ENCODE results near the gene FAM219B. TPM values are rescaled to one million over a fixed set of nuclear protein-coding genes. Genes with fewer than 3 reads are reported as not detected.

Gene FAM219B
- total and polyA plus RNA-seq, 2 of the 8 experiments (the other 6 are each of a cell fraction or from before 2014, with no cell fraction given), result 57.1 to 66.6 TPM

DNA sequence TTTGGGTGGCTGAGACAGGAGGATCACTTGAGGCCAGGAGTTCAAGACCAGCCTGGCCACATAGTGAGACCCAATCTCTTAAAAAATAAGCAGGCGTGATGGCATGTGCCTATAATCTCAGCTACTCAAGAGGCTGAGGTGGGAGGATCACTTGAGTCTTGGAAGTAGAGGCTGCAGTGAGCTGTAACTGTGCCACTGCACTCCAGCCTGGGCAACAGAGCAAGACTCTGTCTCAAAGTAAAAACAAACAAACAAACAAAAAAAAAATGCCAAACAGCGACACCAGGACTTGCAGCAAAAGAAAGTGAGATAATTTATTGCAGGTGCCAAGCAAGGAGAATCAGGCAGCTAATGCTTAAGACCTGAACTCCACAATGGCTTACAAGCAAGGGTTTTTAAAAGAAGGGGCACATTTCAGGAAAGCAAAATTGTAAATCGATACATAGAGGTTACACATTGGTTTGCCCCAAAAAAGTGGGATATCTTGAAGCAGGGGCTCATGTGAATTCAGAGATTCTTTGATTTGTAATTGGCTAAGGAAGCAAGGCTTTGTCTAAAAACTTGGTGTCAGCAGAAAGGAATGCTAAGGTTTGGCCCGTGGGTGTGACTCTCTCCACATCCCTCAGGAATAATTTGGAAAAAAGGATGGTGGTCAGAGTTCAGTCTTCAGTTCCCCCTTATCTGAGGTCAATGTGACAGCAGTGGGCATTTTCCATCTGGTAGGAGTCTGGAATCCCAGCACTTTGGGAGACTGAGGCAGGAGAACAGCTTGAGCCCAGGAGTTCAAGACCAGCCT is 22.0 kb downstream of the FAM219B start:
- no peak overlapping the region for H3K9ac ChIP-seq (replicated peaks in 1 of 4; ENCODE audit: extremely low read depth in 1 of 4, low read depth in 3 of 4, low read length in 3 of 4)
- H4K91ac ChIP-seq (replicated peaks; ENCODE audit: insufficient read length, low read length), result no peak overlapping the region
- H3K9me3 ChIP-seq (ENCODE audit: insufficient read depth in 2 of 2, low read depth in 1 of 2, low read length in 1 of 2), result no peaks in the 10 kb centered on the region
- H3K4me1 ChIP-seq (replicated peaks in 1 of 4; ENCODE audit: control insufficient read depth in 3 of 4, insufficient read depth in 4 of 4, low read length in 3 of 4), result peaks cover 0 to 8% (median 3%) of the 10 kb centered on the region in 4 experiments; a peak in 5 of 7 replicates
- no peak overlapping the region for H3K23ac ChIP-seq (ENCODE audit: insufficient read length)
- no peak overlapping the region for H3K4me3 ChIP-seq (ENCODE audit: extremely low read depth in 1 of 4, insufficient read depth in 2 of 4, low read depth in 3 of 4, low read length in 4 of 4)
- H2AFZ ChIP-seq (ENCODE audit: low read length), result no peak overlapping the region
- H4K20me1 ChIP-seq (replicated peaks in 1 of 2; ENCODE audit: control insufficient read depth in 1 of 2, insufficient read depth in 2 of 2, low read length in 2 of 2), result no peaks in the 10 kb centered on the region
- H3K56ac ChIP-seq (replicated peaks; ENCODE audit: insufficient read length, low read depth, low read length), result no peak overlapping the region
- TF ChIP-seq BRCA1 (IDR thresholded peaks at IDR 0.05; ENCODE audit: low read depth, low read length) (no peak), SUZ12 (IDR thresholded peaks at IDR 0.05; ENCODE audit: low read length) (no peak), NRF1 (IDR thresholded peaks at IDR 0.05; ENCODE audit: low read depth, low read length) (no peak), CHD2 (IDR thresholded peaks at IDR 0.05; ENCODE audit: low read length) (no peak), SIN3A (conservative IDR thresholded peaks at IDR 0.05 in 1 of 2, IDR thresholded peaks at IDR 0.05 in 1 of 2; ENCODE audit: low read depth in 1 of 2, low read length in 2 of 2) (no peak), RAD21 (IDR thresholded peaks at IDR 0.05 in 1 of 2, conservative IDR thresholded peaks at IDR 0.05 in 1 of 2; ENCODE audit: low read depth in 2 of 2, low read length in 2 of 2) (no peak), POLR2AphosphoS5 (IDR thresholded peaks at IDR 0.05; ENCODE audit: low read depth, low read length) (no peak), POU5F1 (IDR thresholded peaks at IDR 0.05; ENCODE audit: low read depth, low read length) (no peak)
- no peak overlapping the region for H3K18ac ChIP-seq (ENCODE audit: extremely low read depth, low read length)
- no peak overlapping the region for H3K4ac ChIP-seq (replicated peaks; ENCODE audit: insufficient read length, low read depth, low read length)
- H2BK5ac ChIP-seq (ENCODE audit: low read depth, low read length), result no peak overlapping the region
- ChIA-PET POLR2A (ENCODE audit: partially characterized antibody) (interaction anchor here (0.8 to 2.4 kb wide), 5 partner anchors 9 to 24 kb away, joined by 3 to 6 read pairs (median 5); no protein-coding TSS in a partner anchor), CTCF (ENCODE audit: partially characterized antibody) (interaction anchor here (0.7 to 2.4 kb wide), 6 partner anchors 7 to 278 kb away, joined by 3 to 6 read pairs (median 4); partner anchors contain the start of gene SCAMP2)
- no peak overlapping the region for H3K27ac ChIP-seq (ENCODE audit: low read depth, low read length)
- H3K27me3 ChIP-seq (replicated peaks in 1 of 4; ENCODE audit: control insufficient read depth in 3 of 4, extremely low read depth in 1 of 4, insufficient read depth in 3 of 4, low read length in 3 of 4), result no peaks in the 10 kb centered on the region
- H3K79me1 ChIP-seq (ENCODE audit: low read depth, low read length), result no peaks in the 10 kb centered on the region
- H2AK5ac ChIP-seq (ENCODE audit: low read depth, low read length), result no peak overlapping the region
- no peak overlapping the region for H4K8ac ChIP-seq (ENCODE audit: extremely low read depth, insufficient read depth, low read length)
- no peak overlapping the region for H3K14ac ChIP-seq (ENCODE audit: insufficient read length)
- H3K23me2 ChIP-seq (ENCODE audit: low read depth, low read length), result peaks cover 3% of the 10 kb centered on the region
- H2BK12ac ChIP-seq (ENCODE audit: low read depth, low read length), result no peak overlapping the region
- FAIRE-seq, result no peak
- 77% methylated on average over 4 of the region's 4 CpGs; no CpG with 5 or more reads in 1 of the 2 experiments for WGBS, 2 experiments (ENCODE audit: extremely low coverage in 1 of 2, insufficient coverage in 1 of 2, insufficient read length in 1 of 2, insufficient replicate concordance in 2 of 2, low coverage in 1 of 2, low lambda C conversion rate in 2 of 2, missing lambda C conversion rate in 1 of 2)
- H2BK15ac ChIP-seq (ENCODE audit: low read length), result no peak overlapping the region
- no peaks in the 10 kb centered on the region for H3K36me3 ChIP-seq (ENCODE audit: control insufficient read depth in 2 of 4, insufficient read depth in 4 of 4, low read length in 3 of 4)
- DNase-seq (ENCODE audit: low read depth in 1 of 2, low spot score in 2 of 2), result no peak
- H3K79me2 ChIP-seq (ENCODE audit: control insufficient read depth in 1 of 2, insufficient read depth in 2 of 2, low read length in 2 of 2), result no peaks in the 10 kb centered on the region
- no peak overlapping the region for H4K5ac ChIP-seq (ENCODE audit: insufficient read length, low read depth, low read length)
- H2BK20ac ChIP-seq (ENCODE audit: low read length), result peak overlapping the region; percentile 36; the same call in 1 of the 2 replicates
- H2BK120ac ChIP-seq (replicated peaks; ENCODE audit: low read depth, low read length), result no peak overlapping the region
- H3K4me2 ChIP-seq (ENCODE audit: insufficient read depth in 1 of 2, low read depth in 2 of 2, low read length in 2 of 2), result no peak overlapping the region

Measured in H1 (cell line).